Psoas muscle (tissue), 8 donors: ENCODE measurements around the gene OXNAD1. TPM values are rescaled to one million over a fixed set of nuclear protein-coding genes. Genes with fewer than 3 reads are reported as not detected.

Experiments used
- ATAC-seq, 4 donors: fragments of 200-7000 bp; cut with Tn5 transposase; one replicate each; pipeline ENCODE4 v1.9.1; 2020; ENCODE audit warnings: moderate library complexity in 3 of 4, mild to moderate bottlenecking in 2 of 4
- DNase-seq, 2 donors: peaks; one replicate each; pipeline ENCODE4 v3.0.0-alpha.2; 2020
- H3K27ac ChIP-seq: fragments of 200-600 bp; one replicate; pipeline ENCODE4 v1.8.0; 2022
- H3K27me3 ChIP-seq, 3 donors: fragments of 200-600 bp in 1 of 3; one replicate each; pipeline versions ENCODE4 v1.6.1 to v1.8.0; 2013 to 2022; ENCODE audit warnings: low read length in 2 of 3, mild to moderate bottlenecking in 2 of 3, moderate library complexity in 1 of 3; ENCODE audit not compliant: insufficient read depth in 3 of 3
- H3K36me3 ChIP-seq, 2 donors: fragments of 200-600 bp in 1 of 2; one replicate each; pipeline versions ENCODE4 v1.6.1 to v1.8.0; 2013 to 2022; ENCODE audit warnings: low read depth in 1 of 2, mild to moderate bottlenecking in 1 of 2, moderate library complexity in 1 of 2; ENCODE audit not compliant: insufficient read depth in 1 of 2
- H3K4me1 ChIP-seq: fragments of 200-600 bp; one replicate; pipeline ENCODE4 v1.8.0; 2022
- H3K4me3 ChIP-seq: fragments of 200-600 bp; one replicate; pipeline ENCODE4 v1.8.0; 2022; ENCODE audit warnings: mild to moderate bottlenecking
- H3K9me3 ChIP-seq: fragments of 200-600 bp; one replicate; pipeline ENCODE4 v1.8.0; 2022
- WGBS, 3 donors: extraction: QIAGEN DNeasy Blood & Tissue Kit; methylation state at CpG; one replicate each; pipeline versions ENCODE4 v1.1.6 to v1.1.7; 2013; 5-methylcytosine and 5-hydroxymethylcytosine counted together
- intact Hi-C, 2 donors: fragments of 100-400 bp; cut with DNase I; formaldehyde crosslinking; loops; one replicate each; pipeline versions ENCODE4 v1.11.0 to v1.14.2; 2022
- polyA plus RNA-seq, 3 donors: library from polyadenylated mRNA; stranded (reverse); fragments of 200-250 nt; gene quantifications; one replicate each; pipeline ENCODE4 v1.2.3, GENCODE V29; 2013
- total RNA-seq, 4 donors: library from RNA; stranded (reverse); fragmentation: NEBNext Ultra II Directional in 2 of 4; extraction: Animal tissue kit (Norgen Biotek cat#: 25700) in 2 of 4; gene quantifications; one replicate each; pipeline versions ENCODE4 v1.2.1 to v1.2.4, GENCODE V29; 2021 to 2023
- TF ChIP-seq, protein P1 (sequence below): fragments of 200-600 bp; IDR thresholded peaks from one replicate; pipeline ENCODE4 v1.8.0; 2022; ENCODE audit warnings: antibody characterized with exemption
- donor health status: healthy with polysubstance abuse.
- donor health status: DM: no; HTN: no; CAD: no; lungs with moderate emphysema.
- donor health status: Bipolar disorder and iron deficiency.
- donor health status: healthy.
- donor health status: DM: yes; HTN: yes; CAD: no.
- donor health status: DM: no; HTN: no; CAD: no.
- donor health status: DM: no; HTN: no; CAD: no.
- donor health status: DM: yes; HTN: yes; CAD: no.

Gene OXNAD1
- total and polyA plus RNA-seq, 7 donors, result 5.4 to 24.4 (median 10.4) TPM

DNA sequence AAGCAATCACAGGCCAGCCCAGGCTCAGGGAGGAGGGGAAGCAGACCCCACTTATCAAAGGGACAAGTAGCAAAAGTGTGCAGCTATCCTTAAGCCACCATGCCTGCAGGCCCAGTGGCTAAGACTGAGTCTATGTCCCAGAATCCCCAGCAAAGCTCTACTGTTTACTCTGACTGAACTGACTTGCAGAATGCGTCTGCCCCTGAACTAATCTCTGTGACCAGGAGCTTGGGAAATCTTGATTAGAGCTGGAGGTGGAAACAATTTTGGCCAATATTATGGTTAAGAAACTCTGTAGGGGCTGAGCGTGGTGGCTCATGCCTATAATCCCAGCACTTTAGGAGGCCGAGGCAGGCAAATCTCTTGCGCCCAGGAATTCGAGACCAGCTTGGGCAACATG lies 22.8 kb upstream of the OXNAD1 start:
- no peaks in the 10 kb centered on the region for H3K27me3 ChIP-seq
- DNase-seq, result no peak
- no peaks in the 10 kb centered on the region for H3K36me3 ChIP-seq
- no peak for ATAC-seq
- intact Hi-C loops, result loop anchor here (10.0 kb wide), 3 partner anchors 427 to 1037 kb away; partner anchors contain the start of gene CAPN7 (in 1 of the 2)
- H3K9me3 ChIP-seq, result no peaks in the 10 kb centered on the region
- WGBS, 3 donors, result 96 to 98% (median 97%) methylated on average over 5 of the region's 5 CpGs
- TF ChIP-seq, protein P1, sequence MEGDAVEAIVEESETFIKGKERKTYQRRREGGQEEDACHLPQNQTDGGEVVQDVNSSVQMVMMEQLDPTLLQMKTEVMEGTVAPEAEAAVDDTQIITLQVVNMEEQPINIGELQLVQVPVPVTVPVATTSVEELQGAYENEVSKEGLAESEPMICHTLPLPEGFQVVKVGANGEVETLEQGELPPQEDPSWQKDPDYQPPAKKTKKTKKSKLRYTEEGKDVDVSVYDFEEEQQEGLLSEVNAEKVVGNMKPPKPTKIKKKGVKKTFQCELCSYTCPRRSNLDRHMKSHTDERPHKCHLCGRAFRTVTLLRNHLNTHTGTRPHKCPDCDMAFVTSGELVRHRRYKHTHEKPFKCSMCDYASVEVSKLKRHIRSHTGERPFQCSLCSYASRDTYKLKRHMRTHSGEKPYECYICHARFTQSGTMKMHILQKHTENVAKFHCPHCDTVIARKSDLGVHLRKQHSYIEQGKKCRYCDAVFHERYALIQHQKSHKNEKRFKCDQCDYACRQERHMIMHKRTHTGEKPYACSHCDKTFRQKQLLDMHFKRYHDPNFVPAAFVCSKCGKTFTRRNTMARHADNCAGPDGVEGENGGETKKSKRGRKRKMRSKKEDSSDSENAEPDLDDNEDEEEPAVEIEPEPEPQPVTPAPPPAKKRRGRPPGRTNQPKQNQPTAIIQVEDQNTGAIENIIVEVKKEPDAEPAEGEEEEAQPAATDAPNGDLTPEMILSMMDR, result no peak
- H3K4me1 ChIP-seq, result peaks cover 40% of the 10 kb centered on the region
- no peak overlapping the region for H3K27ac ChIP-seq
- H3K4me3 ChIP-seq, result no peak overlapping the region

DNA sequence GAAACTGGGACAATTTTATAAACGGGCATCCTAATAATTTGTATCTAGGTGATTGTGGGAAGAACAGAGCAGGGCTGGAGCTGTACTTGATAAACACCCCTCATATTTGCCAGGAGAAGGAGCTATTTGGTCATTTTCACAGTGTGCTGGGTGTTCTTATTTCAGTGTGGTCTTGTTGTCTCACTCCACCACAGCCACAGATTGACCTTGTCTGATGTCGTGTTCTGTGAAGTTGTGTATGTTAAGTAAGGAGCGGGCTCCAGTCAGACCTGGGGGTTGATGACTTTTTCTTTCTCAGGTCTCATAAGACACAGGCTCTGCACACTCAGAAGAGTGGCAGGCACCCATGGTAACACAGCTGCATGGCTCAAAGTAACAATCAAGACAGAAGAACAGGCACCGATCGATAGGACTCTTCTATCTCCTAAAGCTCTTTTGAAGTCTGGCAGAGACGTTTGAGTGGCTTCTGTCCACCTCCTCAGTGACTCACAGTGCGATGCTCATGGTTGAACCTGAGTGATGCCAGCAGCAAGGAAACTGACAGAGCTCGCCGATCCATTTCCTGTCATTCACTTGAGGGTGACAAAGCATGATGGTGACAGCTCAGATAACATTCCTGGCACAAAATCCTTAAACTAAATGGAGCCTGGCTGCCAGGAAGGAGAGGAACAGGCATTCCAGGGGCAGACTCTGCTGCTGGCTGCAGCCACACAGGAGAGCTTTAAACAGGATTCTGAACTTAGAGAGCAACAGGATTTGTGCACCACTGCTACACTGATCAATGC lies 21.1 kb upstream of the OXNAD1 start:
- peak overlapping the region; percentile 88 for H3K27ac ChIP-seq
- 35 to 37% (median 37%) methylated on average over 9 of the region's 9 CpGs for WGBS, 3 donors
- peaks cover 40% of the 10 kb centered on the region for H3K4me1 ChIP-seq
- H3K36me3 ChIP-seq, result no peaks in the 10 kb centered on the region
- DNase-seq (peak; percentile 33 to 74), ATAC-seq (peak; percentile 87 to 93 (median 92))
- H3K27me3 ChIP-seq, result no peaks in the 10 kb centered on the region
- TF ChIP-seq, protein P1, result no peak
- intact Hi-C loops, result loop anchor here (10.0 kb wide), 3 partner anchors 429 to 1039 kb away; partner anchors contain the start of gene CAPN7 (in 1 of the 2)
- no peaks in the 10 kb centered on the region for H3K9me3 ChIP-seq
- peak overlapping the region; percentile 17 for H3K4me3 ChIP-seq

DNA sequence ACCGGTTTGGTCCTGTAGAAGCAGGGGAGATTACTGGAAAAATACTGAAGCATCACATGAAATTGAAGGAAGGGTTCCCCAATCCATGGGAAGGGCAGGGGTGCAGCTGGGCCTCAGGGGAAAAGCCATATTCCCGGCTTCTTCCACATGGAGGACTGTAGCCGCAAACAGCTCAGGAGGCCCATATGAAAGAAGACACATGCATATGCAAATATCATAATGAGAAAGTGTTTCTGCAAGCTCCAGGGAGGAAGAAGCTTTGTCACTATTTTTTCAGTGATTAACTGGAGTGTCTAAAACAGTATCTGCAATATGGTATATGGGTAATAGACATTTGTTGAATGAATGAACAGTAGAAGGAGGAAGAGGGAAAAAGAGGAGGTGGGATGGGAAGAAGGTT lies 19.4 kb upstream of the OXNAD1 start:
- Histone ChIP-seq H3K27ac (no peak overlapping the region), H3K27me3 (no peaks in the 10 kb centered on the region), H3K4me3 (no peak overlapping the region), H3K9me3 (no peaks in the 10 kb centered on the region), H3K4me1 (peaks cover 30% of the 10 kb centered on the region), H3K36me3 (no peaks in the 10 kb centered on the region)
- 92 to 97% (median 97%) methylated on average over 3 of the region's 3 CpGs for WGBS, 3 donors
- intact Hi-C loops, result loop anchor here (2.0 to 10.0 kb wide), 8 partner anchors 67 to 1041 kb away; partner anchors contain the start of gene CAPN7 (in 1 of the 2)
- TF ChIP-seq, protein P1, result no peak
- no peak for ATAC-seq
- DNase-seq, result no peak

DNA sequence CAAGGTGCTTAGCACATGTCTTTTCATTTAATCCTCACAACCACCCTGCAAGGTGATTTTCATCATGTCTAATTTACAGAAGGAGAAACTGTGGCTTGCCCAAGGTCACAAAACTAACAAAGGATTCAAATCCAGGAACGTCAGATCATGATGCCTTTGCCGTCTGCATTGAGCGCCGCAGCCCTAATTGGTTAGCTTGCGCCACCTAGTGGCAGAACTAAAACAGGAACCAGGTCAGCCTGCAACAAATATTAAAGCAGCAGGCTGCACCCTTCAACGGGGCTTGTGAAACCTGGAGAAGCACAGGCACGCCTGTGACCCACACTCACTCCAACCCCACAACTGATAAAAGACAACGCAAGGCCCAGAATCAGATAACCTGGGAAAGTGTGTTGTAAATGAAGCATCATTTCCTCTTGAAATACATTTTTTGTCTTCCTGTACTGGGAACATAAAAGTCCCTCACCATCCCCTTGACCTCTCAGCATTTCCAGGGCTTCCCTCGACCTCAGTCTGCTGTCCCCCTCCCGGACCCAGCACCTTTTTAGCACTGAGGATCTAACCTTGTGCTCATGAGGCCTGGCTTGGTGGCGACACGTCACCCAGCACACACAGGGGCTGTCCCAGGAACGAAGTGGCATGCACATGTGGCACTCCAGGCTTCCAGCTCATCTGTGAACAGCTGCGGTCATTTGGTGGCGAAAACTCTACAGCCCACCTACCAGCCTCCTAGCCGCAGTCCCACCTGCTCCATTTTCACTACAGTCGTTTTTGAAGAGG lies 17.5 kb upstream of the OXNAD1 start:
- 24 to 25% (median 24%) methylated on average over 17 of the region's 17 CpGs for WGBS, 3 donors
- no peaks in the 10 kb centered on the region for H3K27me3 ChIP-seq
- TF ChIP-seq, protein P1, result peak; percentile 96
- no peak overlapping the region for H3K27ac ChIP-seq
- ATAC-seq, result peak; percentile 49 to 69 (median 63)
- peaks cover 27% of the 10 kb centered on the region for H3K4me1 ChIP-seq
- no peak overlapping the region for H3K4me3 ChIP-seq
- intact Hi-C loops, result loop anchor here (1.0 to 10.0 kb wide), 9 partner anchors 69 to 1043 kb away; partner anchors contain the start of gene CAPN7 (in 1 of the 2)
- DNase-seq, result peak; percentile 75 to 84
- H3K36me3 ChIP-seq, result no peaks in the 10 kb centered on the region
- no peaks in the 10 kb centered on the region for H3K9me3 ChIP-seq
